IMR-90 (cell line): ENCODE data around the gene IGSF9B. TPM values are rescaled to one million over a fixed set of nuclear protein-coding genes. Genes with fewer than 3 reads are reported as not detected.

ENCODE experiments used
- ATAC-seq: fragments of 200-7000 bp; cut with Tn5 transposase; 2 replicates; pipeline ENCODE4 v1.9.1; 2020; ENCODE audit warnings: low read depth, mild to moderate bottlenecking, moderate library complexity
- BruUV-seq: library from RNA; stranded (reverse); fragments of 400-500 nt; replicated peaks from 2 replicates; lab custom pipeline; 2021; lab: Mats Ljungman, UMichigan
- CTCF ChIA-PET: fragments of 300-600 bp; formaldehyde crosslinking; extraction: SDS; loops from one replicate; lab custom pipeline; 2021; ENCODE audit warnings: antibody characterized with exemption; lab: Yijun Ruan, JAX
- POLR2A ChIA-PET: fragments of 300-600 bp; sonication (Branson Sonifier 250); formaldehyde crosslinking; loops from one replicate; lab custom pipeline; 2022; ENCODE audit warnings: antibody characterized with exemption; ENCODE audit not compliant: unreplicated experiment; lab: Charles Lee
- DNase-seq: peaks from one replicate; pipeline ENCODE4 v3.0.0; 2013
- H2AFZ ChIP-seq: replicated peaks from 2 replicates; pipeline ENCODE3; 2013; ENCODE audit warnings: low read length, mild to moderate bottlenecking; ENCODE audit not compliant: poor library complexity
- H2AK5ac ChIP-seq: 2 replicates; pipeline ENCODE4 v1.6.1; 2013; ENCODE audit warnings: low read depth, low read length, inconsistent platforms
- H2AK9ac ChIP-seq: replicated peaks from 2 replicates; pipeline ENCODE3; 2013; ENCODE audit warnings: mild to moderate bottlenecking, low read depth, low read length, moderate library complexity; ENCODE audit not compliant: poor library complexity
- H2BK120ac ChIP-seq: 2 replicates; pipeline ENCODE4 v1.6.1; 2013; ENCODE audit warnings: low read depth, low read length, inconsistent platforms
- H2BK15ac ChIP-seq: 3 replicates; pipeline ENCODE4 v1.6.1; 2013; ENCODE audit warnings: low read depth, low read length, inconsistent platforms
- H2BK20ac ChIP-seq: 2 replicates; pipeline ENCODE4 v1.6.1; 2013; ENCODE audit warnings: low read depth, mild to moderate bottlenecking, inconsistent platforms, low read length, moderate library complexity
- H2BK5ac ChIP-seq: 2 replicates; pipeline ENCODE4 v1.6.1; 2013; ENCODE audit warnings: mild to moderate bottlenecking, low read depth, low read length, inconsistent platforms; ENCODE audit not compliant: poor library complexity, severe bottlenecking
- H3K14ac ChIP-seq: replicated peaks from 2 replicates; pipeline ENCODE4 v1.6.1; 2013; ENCODE audit warnings: low read depth, low read length, inconsistent platforms
- H3K18ac ChIP-seq: 2 replicates; pipeline ENCODE4 v1.6.1; 2013; ENCODE audit warnings: low read depth, low read length, control low read depth
- H3K23ac ChIP-seq: 2 replicates; pipeline ENCODE4 v1.6.1; 2013; ENCODE audit warnings: low read depth, low read length, inconsistent platforms
- H3K27ac ChIP-seq: 2 replicates; pipeline ENCODE4 v1.5.1; 2013; ENCODE audit warnings: mild to moderate bottlenecking, control low read depth, low read length; ENCODE audit not compliant: insufficient read depth
- H3K27me3 ChIP-seq: 2 replicates; pipeline ENCODE4 v1.6.1; 2013; ENCODE audit warnings: low read length; ENCODE audit not compliant: control insufficient read depth, insufficient read depth
- H3K36me3 ChIP-seq: 2 replicates; pipeline ENCODE4 v1.6.1; 2013; ENCODE audit warnings: low read length, mixed read lengths; ENCODE audit not compliant: control insufficient read depth, insufficient read depth
- H3K4ac ChIP-seq: 2 replicates; pipeline ENCODE4 v1.6.1; 2013; ENCODE audit warnings: low read depth, low read length, inconsistent platforms
- H3K4me1 ChIP-seq: 2 replicates; pipeline ENCODE4 v1.6.1; 2013; ENCODE audit warnings: low read length, mixed read lengths; ENCODE audit not compliant: control insufficient read depth, insufficient read depth
- H3K4me2 ChIP-seq: 2 replicates; pipeline ENCODE4 v1.6.1; 2013; ENCODE audit warnings: low read depth, mild to moderate bottlenecking, control low read depth, low read length, moderate library complexity
- H3K4me3 ChIP-seq: 2 replicates; pipeline ENCODE4 v1.5.1; 2013; ENCODE audit warnings: low read depth, mild to moderate bottlenecking, control low read depth, low read length, moderate library complexity; ENCODE audit not compliant: insufficient read depth
- H3K56ac ChIP-seq: 2 replicates; pipeline ENCODE4 v1.6.1; 2013; ENCODE audit warnings: low read length, inconsistent platforms; ENCODE audit not compliant: insufficient read depth; ENCODE audit errors: extremely low read depth
- H3K79me1 ChIP-seq, 2 experiments: 2 replicates each; pipeline ENCODE4 v1.6.1; 2013; ENCODE audit warnings: low read length in 2 of 2, inconsistent platforms in 1 of 2, low read depth in 1 of 2
- H3K9ac ChIP-seq: 2 replicates; pipeline ENCODE4 v1.6.1; 2013; ENCODE audit warnings: low read depth, low read length, control low read depth
- H3K9me1 ChIP-seq: 2 replicates; pipeline ENCODE4 v1.6.1; 2013; ENCODE audit warnings: low read length, inconsistent platforms; ENCODE audit not compliant: insufficient read depth
- H3K9me3 ChIP-seq: 2 replicates; pipeline ENCODE4 v1.6.1; 2013; ENCODE audit warnings: low read length; ENCODE audit not compliant: control insufficient read depth, insufficient read depth
- H4K20me1 ChIP-seq: 2 replicates; pipeline ENCODE4 v1.6.1; 2013; ENCODE audit warnings: low read length, inconsistent platforms; ENCODE audit not compliant: insufficient read depth
- H4K5ac ChIP-seq: 2 replicates; pipeline ENCODE4 v1.6.1; 2013; ENCODE audit warnings: mild to moderate bottlenecking, low read depth, low read length, control low read depth
- H4K8ac ChIP-seq, 2 experiments: 2 replicates each; pipeline ENCODE4 v1.6.1; 2013; ENCODE audit warnings: low read depth in 2 of 2, low read length in 2 of 2, control low read depth in 1 of 2, inconsistent platforms in 1 of 2
- H4K91ac ChIP-seq: 2 replicates; pipeline ENCODE4 v1.6.1; 2013; ENCODE audit warnings: low read depth, low read length, inconsistent platforms; ENCODE audit not compliant: insufficient read depth
- BHLHE40 ChIP-seq: fragments of 150-350 bp; IDR thresholded peaks from 2 replicates; pipeline ENCODE4 v1.6.1; 2016; ENCODE audit warnings: mild to moderate bottlenecking, low read depth, low read length
- CEBPB ChIP-seq: IDR thresholded peaks from 2 replicates; pipeline ENCODE4 v1.6.1; 2012; ENCODE audit warnings: low read depth, low read length, improper control_type of control experiment
- CHD1 ChIP-seq: IDR thresholded peaks from 2 replicates; pipeline ENCODE4 v1.6.1; 2012; ENCODE audit warnings: low read depth, low read length, improper control_type of control experiment
- FOS ChIP-seq: fragments of 150-350 bp; IDR thresholded peaks from 2 replicates; pipeline ENCODE4 v1.6.1; 2016; ENCODE audit warnings: low read depth, low read length
- MAFK ChIP-seq: IDR thresholded peaks from 2 replicates; pipeline ENCODE4 v1.6.1; 2012; ENCODE audit warnings: low read depth, low read length, improper control_type of control experiment
- MAZ ChIP-seq: IDR thresholded peaks from 2 replicates; pipeline ENCODE4 v1.6.1; 2012; ENCODE audit warnings: low read depth, mild to moderate bottlenecking, low read length, improper control_type of control experiment, moderate library complexity, borderline replicate concordance
- MXI1 ChIP-seq: IDR thresholded peaks from 2 replicates; pipeline ENCODE4 v1.6.1; 2012; ENCODE audit warnings: low read depth, mild to moderate bottlenecking, low read length, moderate library complexity, borderline replicate concordance
- NFE2L2 ChIP-seq: fragments of 150-350 bp; IDR thresholded peaks from 2 replicates; pipeline ENCODE4 v1.6.1; 2016; ENCODE audit warnings: low read depth, mild to moderate bottlenecking, low read length
- POLR2A ChIP-seq: IDR thresholded peaks from 2 replicates; pipeline ENCODE4 v1.6.1; 2012; ENCODE audit warnings: mild to moderate bottlenecking, low read depth, low read length
- RAD21 ChIP-seq: IDR thresholded peaks from 2 replicates; pipeline ENCODE4 v1.6.1; 2012; ENCODE audit warnings: low read length, improper control_type of control experiment
- RCOR1 ChIP-seq: IDR thresholded peaks from 2 replicates; pipeline ENCODE4 v1.6.1; 2012; ENCODE audit warnings: mild to moderate bottlenecking, low read length, improper control_type of control experiment; ENCODE audit not compliant: insufficient replicate concordance
- RFX5 ChIP-seq: IDR thresholded peaks from 2 replicates; pipeline ENCODE4 v1.8.0; 2012; ENCODE audit warnings: low read depth, mild to moderate bottlenecking, low read length, moderate library complexity
- SMC3 ChIP-seq: fragments of 150-350 bp; IDR thresholded peaks from 2 replicates; pipeline ENCODE4 v1.6.1; 2016; ENCODE audit warnings: low read depth, mild to moderate bottlenecking, antibody characterized with exemption, low read length, moderate library complexity
- WGBS, 2 experiments: methylation state at CpG; one replicate each; pipeline versions ENCODE4 v1.1.5 to v1.1.7; 2013; ENCODE audit warnings: missing lambda C conversion rate in 2 of 2; ENCODE audit not compliant: insufficient read length in 1 of 2; ENCODE audit errors: extremely low coverage in 2 of 2; 5-methylcytosine and 5-hydroxymethylcytosine counted together
- dilution Hi-C: fragments of 300-500 bp; cut with HindIII; formaldehyde crosslinking; loops from one replicate; pipeline ENCODE4 v1.14.3; 2018; ENCODE audit warnings: low sequenced_read_pairs; ENCODE audit not compliant: unreplicated experiment
- in situ Hi-C: fragments of 300-500 bp; cut with MboI; formaldehyde crosslinking; loops from 3 replicates; pipeline ENCODE4 v1.14.3; 2019; ENCODE audit warnings: low sequenced_read_pairs, inconsistent platforms, mixed read lengths
- intact Hi-C: fragments of 100-400 bp; cut with micrococcal nuclease; formaldehyde crosslinking; loops from 2 replicates; pipeline ENCODE4 v1.10.0; 2022
- polyA plus RNA-seq, 3 experiments: library from polyadenylated mRNA; depleted of rRNA; stranded (reverse); fragments of >200 nt; gene quantifications; 2 replicates each; pipeline ENCODE4 v1.2.3, GENCODE V29; 2012; ENCODE audit warnings: low replicate concordance in 1 of 3
- total RNA-seq: library from RNA; depleted of rRNA; stranded (reverse); fragments of >200 nt; gene quantifications from 2 replicates; pipeline ENCODE4 v1.2.3, GENCODE V29; 2012
- TF ChIP-seq, protein P1 (sequence below): conservative IDR thresholded peaks from 2 replicates; pipeline ENCODE4 v1.5.1; 2012; ENCODE audit warnings: mild to moderate bottlenecking, low read depth, low read length, improper control_type of control experiment
- TF ChIP-seq, protein P2 (sequence below): fragments of 150-350 bp; IDR thresholded peaks from 2 replicates; pipeline ENCODE4 v1.6.1; 2017; ENCODE audit warnings: mild to moderate bottlenecking, antibody characterized with exemption, low read length, low read depth
- TF ChIP-seq, protein P3 (sequence below): fragments of 150-350 bp; IDR thresholded peaks from 2 replicates; pipeline ENCODE4 v1.6.1; 2016; ENCODE audit warnings: low read depth, mild to moderate bottlenecking, low read length, moderate library complexity, borderline replicate concordance

IGSF9B gene
- total and polyA plus RNA-seq, 2 of the 4 experiments (the other 2 are of a cell fraction): under 0.01 to 0.10 TPM

DNA sequence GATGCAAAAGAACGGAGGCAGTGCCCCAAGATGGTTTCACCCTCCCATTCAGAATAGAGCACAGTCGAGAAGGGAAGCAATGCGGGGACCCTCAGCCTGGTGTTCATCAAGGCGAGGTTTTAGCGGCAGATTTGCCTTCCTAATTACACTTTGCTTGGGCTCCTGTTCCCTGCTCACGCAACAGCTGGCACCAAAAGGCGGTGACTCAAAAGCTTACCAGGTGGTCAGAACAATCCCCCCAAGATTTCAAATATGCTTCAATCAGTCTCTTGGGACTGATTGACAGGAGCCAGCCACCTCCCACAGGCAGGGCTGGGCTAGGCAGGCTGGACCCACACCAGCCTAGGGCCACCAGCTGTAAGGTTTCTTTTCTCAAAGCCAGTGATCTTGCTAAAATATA, 14.2 kb downstream of the IGSF9B start:
- POLR2A ChIA-PET: no interaction called here
- H3K14ac ChIP-seq: no peak overlapping the region
- CTCF ChIA-PET: no interaction called here
- no peak overlapping the region for H2BK5ac ChIP-seq
- H3K18ac ChIP-seq: no peak overlapping the region
- no peak overlapping the region for H3K27ac ChIP-seq
- WGBS, 2 experiments: 76% methylated on average over 6 of the region's 7 CpGs; no CpG with 5 or more reads in 1 of the 2 experiments
- BruUV-seq: no TSS peak
- H2BK20ac ChIP-seq: no peak overlapping the region
- in situ Hi-C loops (no loop called here), intact Hi-C loops (no loop called here), dilution Hi-C loops (no loop called here)
- H4K5ac ChIP-seq: no peak overlapping the region
- no peak overlapping the region for H2AFZ ChIP-seq
- no peaks in the 10 kb centered on the region; the same call in 1 of the 2 replicates for H3K27me3 ChIP-seq
- H3K56ac ChIP-seq: no peak overlapping the region
- H3K4ac ChIP-seq: no peak overlapping the region
- H3K36me3 ChIP-seq: no peaks in the 10 kb centered on the region
- no peaks in the 10 kb centered on the region for H3K9me1 ChIP-seq
- H2BK15ac ChIP-seq: no peak overlapping the region
- TF ChIP-seq RFX5: no peak
- no peak for TF ChIP-seq SMC3
- TF ChIP-seq, protein P1, sequence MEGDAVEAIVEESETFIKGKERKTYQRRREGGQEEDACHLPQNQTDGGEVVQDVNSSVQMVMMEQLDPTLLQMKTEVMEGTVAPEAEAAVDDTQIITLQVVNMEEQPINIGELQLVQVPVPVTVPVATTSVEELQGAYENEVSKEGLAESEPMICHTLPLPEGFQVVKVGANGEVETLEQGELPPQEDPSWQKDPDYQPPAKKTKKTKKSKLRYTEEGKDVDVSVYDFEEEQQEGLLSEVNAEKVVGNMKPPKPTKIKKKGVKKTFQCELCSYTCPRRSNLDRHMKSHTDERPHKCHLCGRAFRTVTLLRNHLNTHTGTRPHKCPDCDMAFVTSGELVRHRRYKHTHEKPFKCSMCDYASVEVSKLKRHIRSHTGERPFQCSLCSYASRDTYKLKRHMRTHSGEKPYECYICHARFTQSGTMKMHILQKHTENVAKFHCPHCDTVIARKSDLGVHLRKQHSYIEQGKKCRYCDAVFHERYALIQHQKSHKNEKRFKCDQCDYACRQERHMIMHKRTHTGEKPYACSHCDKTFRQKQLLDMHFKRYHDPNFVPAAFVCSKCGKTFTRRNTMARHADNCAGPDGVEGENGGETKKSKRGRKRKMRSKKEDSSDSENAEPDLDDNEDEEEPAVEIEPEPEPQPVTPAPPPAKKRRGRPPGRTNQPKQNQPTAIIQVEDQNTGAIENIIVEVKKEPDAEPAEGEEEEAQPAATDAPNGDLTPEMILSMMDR: no peak
- TF ChIP-seq MXI1: no peak
- TF ChIP-seq NFE2L2: no peak
- TF ChIP-seq POLR2A: no peak
- TF ChIP-seq, protein P2, sequence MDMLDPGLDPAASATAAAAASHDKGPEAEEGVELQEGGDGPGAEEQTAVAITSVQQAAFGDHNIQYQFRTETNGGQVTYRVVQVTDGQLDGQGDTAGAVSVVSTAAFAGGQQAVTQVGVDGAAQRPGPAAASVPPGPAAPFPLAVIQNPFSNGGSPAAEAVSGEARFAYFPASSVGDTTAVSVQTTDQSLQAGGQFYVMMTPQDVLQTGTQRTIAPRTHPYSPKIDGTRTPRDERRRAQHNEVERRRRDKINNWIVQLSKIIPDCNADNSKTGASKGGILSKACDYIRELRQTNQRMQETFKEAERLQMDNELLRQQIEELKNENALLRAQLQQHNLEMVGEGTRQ: no peak
- TF ChIP-seq CHD1: no peak
- TF ChIP-seq RAD21: no peak
- no peak for TF ChIP-seq MAZ
- TF ChIP-seq, protein P3, sequence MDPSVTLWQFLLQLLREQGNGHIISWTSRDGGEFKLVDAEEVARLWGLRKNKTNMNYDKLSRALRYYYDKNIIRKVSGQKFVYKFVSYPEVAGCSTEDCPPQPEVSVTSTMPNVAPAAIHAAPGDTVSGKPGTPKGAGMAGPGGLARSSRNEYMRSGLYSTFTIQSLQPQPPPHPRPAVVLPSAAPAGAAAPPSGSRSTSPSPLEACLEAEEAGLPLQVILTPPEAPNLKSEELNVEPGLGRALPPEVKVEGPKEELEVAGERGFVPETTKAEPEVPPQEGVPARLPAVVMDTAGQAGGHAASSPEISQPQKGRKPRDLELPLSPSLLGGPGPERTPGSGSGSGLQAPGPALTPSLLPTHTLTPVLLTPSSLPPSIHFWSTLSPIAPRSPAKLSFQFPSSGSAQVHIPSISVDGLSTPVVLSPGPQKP: no peak
- no peak for TF ChIP-seq RCOR1
- no peak for TF ChIP-seq FOS
- no peak for TF ChIP-seq BHLHE40
- TF ChIP-seq CEBPB: no peak
- TF ChIP-seq MAFK: no peak
- H4K8ac ChIP-seq: no peak overlapping the region
- no peak overlapping the region for H3K9ac ChIP-seq
- ATAC-seq: no peak
- H3K79me1 ChIP-seq: no peaks in the 10 kb centered on the region
- no peak overlapping the region for H3K4me2 ChIP-seq
- no peak overlapping the region for H3K23ac ChIP-seq
- H3K4me3 ChIP-seq: no peak overlapping the region
- H2BK120ac ChIP-seq: no peak overlapping the region
- H4K20me1 ChIP-seq: no peaks in the 10 kb centered on the region
- H3K4me1 ChIP-seq: no peaks in the 10 kb centered on the region
- DNase-seq: no peak
- H3K9me3 ChIP-seq: no peaks in the 10 kb centered on the region; the same call in 1 of the 2 replicates
- no peak overlapping the region for H2AK5ac ChIP-seq
- no peak overlapping the region for H2AK9ac ChIP-seq
- no peak overlapping the region for H4K91ac ChIP-seq
